ENCODE measurements around the gene DNAJB7.
A peak's percentile ranks its signal among the peaks of the same experiment; 100 is the strongest.
"Not testable (repeated sequence)": the region's sequence is repeated elsewhere in the genome, so short reads cannot be mapped to it uniquely, and the experiment has no call there.

DNAJB7 gene

DNA sequence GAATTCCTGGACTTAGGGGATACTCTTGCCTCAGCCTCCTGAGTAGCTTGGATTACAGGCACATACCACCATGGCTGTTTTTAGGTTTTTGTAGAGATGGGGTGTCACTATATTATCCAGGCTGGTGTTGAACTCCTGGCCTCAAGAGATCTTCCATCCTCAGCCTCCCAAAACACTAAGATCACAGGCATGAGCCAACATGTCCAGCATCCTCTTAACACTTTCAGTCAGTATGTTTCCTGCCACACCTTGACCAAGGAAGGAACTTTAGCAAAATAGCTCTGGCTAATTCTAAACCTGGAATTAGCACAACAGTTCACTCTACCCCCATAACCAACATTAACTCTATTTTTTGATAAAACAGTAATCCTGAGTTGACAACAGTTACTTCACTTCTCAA is 27.2 kb upstream of the DNAJB7 start:
- Mint-ChIP-seq H3K27ac (no peak overlapping the region), H3K4me1 (no peaks in the 10 kb centered on the region), H3K27me3 (ENCODE audit: low read depth, poor library complexity) (no peaks in the 10 kb centered on the region), H3K36me3 (ENCODE audit: low read depth) (peaks cover 57% of the 10 kb centered on the region), H3K9me3 (no peaks in the 10 kb centered on the region), H3K4me3 (no peak overlapping the region)
- TF ChIP-seq, protein P1, sequence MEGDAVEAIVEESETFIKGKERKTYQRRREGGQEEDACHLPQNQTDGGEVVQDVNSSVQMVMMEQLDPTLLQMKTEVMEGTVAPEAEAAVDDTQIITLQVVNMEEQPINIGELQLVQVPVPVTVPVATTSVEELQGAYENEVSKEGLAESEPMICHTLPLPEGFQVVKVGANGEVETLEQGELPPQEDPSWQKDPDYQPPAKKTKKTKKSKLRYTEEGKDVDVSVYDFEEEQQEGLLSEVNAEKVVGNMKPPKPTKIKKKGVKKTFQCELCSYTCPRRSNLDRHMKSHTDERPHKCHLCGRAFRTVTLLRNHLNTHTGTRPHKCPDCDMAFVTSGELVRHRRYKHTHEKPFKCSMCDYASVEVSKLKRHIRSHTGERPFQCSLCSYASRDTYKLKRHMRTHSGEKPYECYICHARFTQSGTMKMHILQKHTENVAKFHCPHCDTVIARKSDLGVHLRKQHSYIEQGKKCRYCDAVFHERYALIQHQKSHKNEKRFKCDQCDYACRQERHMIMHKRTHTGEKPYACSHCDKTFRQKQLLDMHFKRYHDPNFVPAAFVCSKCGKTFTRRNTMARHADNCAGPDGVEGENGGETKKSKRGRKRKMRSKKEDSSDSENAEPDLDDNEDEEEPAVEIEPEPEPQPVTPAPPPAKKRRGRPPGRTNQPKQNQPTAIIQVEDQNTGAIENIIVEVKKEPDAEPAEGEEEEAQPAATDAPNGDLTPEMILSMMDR (IDR thresholded peaks at IDR 0.05), result no peak
- DNase-seq, result no peak

DNA sequence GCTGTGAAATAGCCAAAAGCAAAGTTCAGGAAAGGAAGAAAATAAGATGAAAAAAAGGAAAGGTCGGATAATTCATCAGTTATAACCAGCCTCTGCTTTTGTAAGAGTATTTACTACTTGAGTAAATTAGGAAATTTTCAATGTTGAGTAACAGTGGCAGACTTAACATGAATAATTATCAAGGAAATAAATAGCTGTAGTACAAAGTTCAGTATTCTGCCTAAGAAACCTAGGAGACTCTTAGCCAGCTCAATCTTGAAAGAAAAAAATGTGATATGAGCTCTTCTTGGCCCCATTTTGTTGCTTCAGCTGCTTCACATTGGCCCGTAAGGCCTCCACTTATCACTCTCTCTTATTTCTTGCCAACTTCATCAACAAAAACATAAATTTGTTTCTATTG is 17.0 kb upstream of the DNAJB7 start:
- TF ChIP-seq, protein P1 (IDR thresholded peaks at IDR 0.05), result no peak
- Mint-ChIP-seq H3K36me3 (ENCODE audit: low read depth) (peaks cover 37% of the 10 kb centered on the region), H3K9me3 (no peaks in the 10 kb centered on the region), H3K27me3 (ENCODE audit: low read depth, poor library complexity) (no peaks in the 10 kb centered on the region), H3K27ac (no peak overlapping the region), H3K4me1 (no peaks in the 10 kb centered on the region), H3K4me3 (no peak overlapping the region)
- DNase-seq, result no peak

GRCh38 chr22:40877488-40877887 is 15.6 kb upstream of the DNAJB7 start:
- TF ChIP-seq, protein P1 (IDR thresholded peaks at IDR 0.05), result no peak
- Mint-ChIP-seq H3K27me3 (ENCODE audit: low read depth, poor library complexity) (no peaks in the 10 kb centered on the region), H3K9me3 (no peaks in the 10 kb centered on the region), H3K27ac (peak overlapping the region; percentile 1), H3K4me3 (no peak overlapping the region), H3K4me1 (no peaks in the 10 kb centered on the region), H3K36me3 (ENCODE audit: low read depth) (peaks cover 28% of the 10 kb centered on the region)
- no peak for DNase-seq

DNA sequence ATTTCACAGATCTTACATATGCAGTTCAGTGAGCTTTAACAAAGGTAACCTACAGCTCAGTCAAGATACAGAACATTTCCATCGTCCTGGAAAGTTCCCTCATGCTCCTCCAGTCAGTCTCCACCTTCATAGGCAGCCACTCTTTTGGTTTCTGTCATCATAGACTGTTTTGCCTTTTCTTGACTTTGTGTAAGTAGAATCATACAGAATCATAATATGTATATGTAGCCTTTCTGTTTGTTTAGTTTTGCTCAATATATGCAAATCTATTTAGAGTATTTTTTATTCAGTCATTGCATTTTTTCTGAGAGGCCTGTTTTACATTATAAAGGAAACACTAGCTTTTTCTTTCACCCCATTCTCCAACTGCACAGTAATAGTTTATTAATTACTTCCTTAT is 15.0 kb upstream of the DNAJB7 start:
- Mint-ChIP-seq H3K27ac (no peak overlapping the region), H3K36me3 (ENCODE audit: low read depth) (peaks cover 30% of the 10 kb centered on the region), H3K9me3 (no peaks in the 10 kb centered on the region), H3K4me1 (no peaks in the 10 kb centered on the region), H3K4me3 (no peak overlapping the region), H3K27me3 (ENCODE audit: low read depth, poor library complexity) (no peaks in the 10 kb centered on the region)
- no peak for DNase-seq
- TF ChIP-seq, protein P1 (IDR thresholded peaks at IDR 0.05), result no peak

DNA sequence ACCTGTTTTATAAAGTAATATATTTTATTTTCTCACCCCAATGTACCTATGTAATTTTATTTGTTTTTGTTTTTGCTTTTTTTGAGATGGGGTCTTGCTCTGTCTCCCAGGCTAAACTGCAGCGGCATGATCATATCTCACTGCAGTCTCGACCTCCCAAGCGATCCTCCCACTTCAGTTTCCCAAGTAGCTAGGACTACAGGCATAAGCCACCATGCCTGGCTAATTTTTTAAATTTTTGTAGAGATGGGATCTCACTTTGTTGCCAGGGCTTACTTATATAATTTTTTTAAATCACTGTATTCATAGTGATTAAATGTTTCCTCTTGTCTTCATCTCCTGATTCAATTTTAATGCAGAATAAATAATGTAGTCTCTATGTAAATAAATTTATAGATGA is 13.2 kb upstream of the DNAJB7 start:
- Mint-ChIP-seq H3K9me3 (no peaks in the 10 kb centered on the region), H3K4me3 (no peak overlapping the region), H3K27ac (no peak overlapping the region), H3K27me3 (ENCODE audit: low read depth, poor library complexity) (no peaks in the 10 kb centered on the region), H3K4me1 (no peaks in the 10 kb centered on the region), H3K36me3 (ENCODE audit: low read depth) (peaks cover 34% of the 10 kb centered on the region)
- TF ChIP-seq, protein P1 (IDR thresholded peaks at IDR 0.05), result no peak
- no peak for DNase-seq

DNA sequence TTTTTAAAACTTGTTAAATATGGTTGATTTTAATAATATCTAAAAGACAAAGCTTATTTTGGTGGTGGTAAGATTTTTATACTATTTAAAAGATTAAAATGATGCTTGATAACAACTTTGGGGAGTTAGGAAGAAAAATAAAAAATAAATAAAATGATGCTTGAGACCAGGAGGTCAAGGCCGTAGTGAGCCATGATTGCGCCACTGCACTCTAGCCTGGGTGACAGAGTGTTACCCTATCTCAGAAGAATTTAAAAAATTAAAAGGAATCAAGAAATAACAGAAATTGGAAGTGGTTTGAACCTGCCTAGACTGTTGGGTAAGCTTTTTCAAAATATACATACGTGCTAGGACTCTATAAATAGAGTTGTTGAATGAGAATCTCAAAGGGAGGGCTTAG is 12.1 kb upstream of the DNAJB7 start:
- Mint-ChIP-seq H3K4me1 (no peaks in the 10 kb centered on the region), H3K9me3 (no peaks in the 10 kb centered on the region), H3K27ac (no peak overlapping the region), H3K27me3 (ENCODE audit: low read depth, poor library complexity) (no peaks in the 10 kb centered on the region), H3K4me3 (no peak overlapping the region), H3K36me3 (ENCODE audit: low read depth) (peaks cover 31% of the 10 kb centered on the region)
- TF ChIP-seq, protein P1 (IDR thresholded peaks at IDR 0.05), result no peak
- no peak for DNase-seq

DNA sequence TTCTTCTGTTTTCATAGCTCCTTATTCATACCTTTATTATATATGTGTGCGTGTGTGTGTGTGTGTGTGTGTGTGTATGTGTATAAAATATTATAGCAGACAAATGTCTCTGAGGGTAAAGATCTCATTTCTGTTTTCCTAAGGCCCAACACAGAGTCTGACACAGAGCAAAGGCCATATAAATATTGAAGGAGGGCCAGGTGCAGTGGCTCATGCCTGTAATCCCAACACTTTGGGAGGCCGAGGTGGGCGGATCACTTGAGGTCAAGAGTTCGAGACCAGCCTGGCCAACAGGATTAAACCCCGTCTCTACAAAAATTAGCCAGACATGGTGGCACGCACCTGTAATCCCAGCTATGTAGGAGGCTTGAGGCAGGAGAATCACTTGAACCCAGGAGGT is 6.5 kb upstream of the DNAJB7 start:
- H3K9me3 Mint-ChIP-seq; DNase-seq; H3K4me1 Mint-ChIP-seq; H3K4me3 Mint-ChIP-seq; H3K27me3 Mint-ChIP-seq (ENCODE audit: low read depth, poor library complexity): not testable (repeated sequence)
- Mint-ChIP-seq H3K27ac (peak overlapping the region; percentile 57), H3K36me3 (ENCODE audit: low read depth) (peaks cover 18% of the 10 kb centered on the region)
